HL-60 (cell line): ENCODE measurements around the gene CLEC12A.

Source experiments
- DNase-seq, 2 experiments: peaks; one replicate each; pipeline ENCODE4 v3.0.0-alpha.2; 2010 to 2020; ENCODE audit warnings: low read depth in 1 of 2, low spot score in 1 of 2
- H3K27ac ChIP-seq: fragments of 250-450 bp; sonication (Bioruptor Pico); replicated peaks from 2 replicates; pipeline ENCODE4 v1.5.1; 2020; ENCODE audit warnings: mild to moderate bottlenecking, moderate library complexity
- H3K27me3 ChIP-seq: fragments of 250-450 bp; sonication (Bioruptor Pico); 2 replicates; pipeline ENCODE4 v1.5.1; 2021; ENCODE audit warnings: mild to moderate bottlenecking, moderate library complexity; ENCODE audit not compliant: insufficient read depth, poor library complexity, severe bottlenecking
- H3K4me3 ChIP-seq: replicated peaks from 2 replicates; pipeline ENCODE4 v1.5.1; 2011; ENCODE audit warnings: mild to moderate bottlenecking, control low read depth, low read length; ENCODE audit not compliant: insufficient read depth
- CTCF ChIP-seq: IDR thresholded peaks from one replicate; pipeline ENCODE4 v1.5.1; 2011; ENCODE audit warnings: low read length, control low read depth, inconsistent platforms; ENCODE audit not compliant: insufficient read depth
- GABPA ChIP-seq: IDR thresholded peaks from 2 replicates; pipeline ENCODE4 v1.6.1; 2012; ENCODE audit warnings: low read depth
- POLR2AphosphoS5 ChIP-seq: IDR thresholded peaks from 2 replicates; pipeline ENCODE4 v1.6.1; 2012; ENCODE audit warnings: low read depth
- SPI1 ChIP-seq: IDR thresholded peaks from 2 replicates; pipeline ENCODE4 v1.6.1; 2012; ENCODE audit warnings: low read depth, mild to moderate bottlenecking, borderline replicate concordance
- TF ChIP-seq, protein P1 (sequence below): IDR thresholded peaks from 2 replicates; pipeline ENCODE4 v1.6.1; 2012; ENCODE audit warnings: low read depth; ENCODE audit not compliant: insufficient replicate concordance

Gene CLEC12A

GRCh38 chr12:10031321-10031720 is 60.1 kb downstream of the CLEC12A start:
- no peaks in the 10 kb centered on the region for H3K27me3 ChIP-seq
- H3K4me3 ChIP-seq, result no peak overlapping the region
- TF ChIP-seq GABPA (no peak), CTCF (no peak), POLR2AphosphoS5 (no peak)
- TF ChIP-seq, protein P1, sequence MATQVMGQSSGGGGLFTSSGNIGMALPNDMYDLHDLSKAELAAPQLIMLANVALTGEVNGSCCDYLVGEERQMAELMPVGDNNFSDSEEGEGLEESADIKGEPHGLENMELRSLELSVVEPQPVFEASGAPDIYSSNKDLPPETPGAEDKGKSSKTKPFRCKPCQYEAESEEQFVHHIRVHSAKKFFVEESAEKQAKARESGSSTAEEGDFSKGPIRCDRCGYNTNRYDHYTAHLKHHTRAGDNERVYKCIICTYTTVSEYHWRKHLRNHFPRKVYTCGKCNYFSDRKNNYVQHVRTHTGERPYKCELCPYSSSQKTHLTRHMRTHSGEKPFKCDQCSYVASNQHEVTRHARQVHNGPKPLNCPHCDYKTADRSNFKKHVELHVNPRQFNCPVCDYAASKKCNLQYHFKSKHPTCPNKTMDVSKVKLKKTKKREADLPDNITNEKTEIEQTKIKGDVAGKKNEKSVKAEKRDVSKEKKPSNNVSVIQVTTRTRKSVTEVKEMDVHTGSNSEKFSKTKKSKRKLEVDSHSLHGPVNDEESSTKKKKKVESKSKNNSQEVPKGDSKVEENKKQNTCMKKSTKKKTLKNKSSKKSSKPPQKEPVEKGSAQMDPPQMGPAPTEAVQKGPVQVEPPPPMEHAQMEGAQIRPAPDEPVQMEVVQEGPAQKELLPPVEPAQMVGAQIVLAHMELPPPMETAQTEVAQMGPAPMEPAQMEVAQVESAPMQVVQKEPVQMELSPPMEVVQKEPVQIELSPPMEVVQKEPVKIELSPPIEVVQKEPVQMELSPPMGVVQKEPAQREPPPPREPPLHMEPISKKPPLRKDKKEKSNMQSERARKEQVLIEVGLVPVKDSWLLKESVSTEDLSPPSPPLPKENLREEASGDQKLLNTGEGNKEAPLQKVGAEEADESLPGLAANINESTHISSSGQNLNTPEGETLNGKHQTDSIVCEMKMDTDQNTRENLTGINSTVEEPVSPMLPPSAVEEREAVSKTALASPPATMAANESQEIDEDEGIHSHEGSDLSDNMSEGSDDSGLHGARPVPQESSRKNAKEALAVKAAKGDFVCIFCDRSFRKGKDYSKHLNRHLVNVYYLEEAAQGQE, result no peak
- no peak for DNase-seq
- H3K27ac ChIP-seq, result peak overlapping the region; percentile 96

DNA sequence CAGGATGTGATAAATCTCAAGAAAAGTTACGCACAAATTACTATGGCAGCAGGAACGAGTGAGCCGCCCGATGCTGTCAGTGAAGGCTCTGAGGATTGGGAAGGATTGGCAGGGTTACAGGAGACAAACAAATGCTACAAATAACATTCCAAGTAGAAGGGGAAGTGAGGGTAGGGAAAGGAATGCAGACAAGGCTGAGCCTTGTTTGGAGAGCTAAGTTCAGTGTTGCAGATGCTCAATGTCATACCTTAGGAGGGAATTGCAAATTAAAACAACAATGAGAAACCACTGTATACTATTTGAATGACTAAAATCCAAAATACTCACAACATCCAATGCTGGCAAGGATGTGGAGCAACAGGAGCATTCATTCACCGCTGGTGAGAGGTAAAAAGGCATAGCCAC is 60.6 kb downstream of the CLEC12A start:
- Histone ChIP-seq H3K27ac (peak overlapping the region; percentile 96), H3K4me3 (no peak overlapping the region), H3K27me3 (no peaks in the 10 kb centered on the region)
- DNase-seq, result no peak
- no peak for TF ChIP-seq POLR2AphosphoS5
- TF ChIP-seq GABPA, result no peak
- no peak for TF ChIP-seq SPI1
- TF ChIP-seq, protein P1, result no peak
- no peak for TF ChIP-seq CTCF

- Histone ChIP-seq H3K27me3 (no peaks in the 10 kb centered on the region), H3K27ac (peak overlapping the region; percentile 34; the same call in 1 of the 2 replicates), H3K4me3 (no peak overlapping the region)
- no peak for DNase-seq
- TF ChIP-seq, protein P1, result no peak
- no peak for TF ChIP-seq GABPA
- TF ChIP-seq CTCF, result peak; percentile 2
- no peak for TF ChIP-seq SPI1
- TF ChIP-seq POLR2AphosphoS5, result no peak
These were observed 62.8 kb downstream of the CLEC12A start for GRCh38 chr12:10033783-10034545.
